ENCODE measurements around the gene XNDC1N. TPM values are rescaled to one million over a fixed set of nuclear protein-coding genes. Genes with fewer than 3 reads are reported as not detected.

Gene XNDC1N
- total and polyA plus RNA-seq, 2 of the 4 experiments (the other 2 are of a cell fraction) = 2.5 to 8.8 TPM

DNA sequence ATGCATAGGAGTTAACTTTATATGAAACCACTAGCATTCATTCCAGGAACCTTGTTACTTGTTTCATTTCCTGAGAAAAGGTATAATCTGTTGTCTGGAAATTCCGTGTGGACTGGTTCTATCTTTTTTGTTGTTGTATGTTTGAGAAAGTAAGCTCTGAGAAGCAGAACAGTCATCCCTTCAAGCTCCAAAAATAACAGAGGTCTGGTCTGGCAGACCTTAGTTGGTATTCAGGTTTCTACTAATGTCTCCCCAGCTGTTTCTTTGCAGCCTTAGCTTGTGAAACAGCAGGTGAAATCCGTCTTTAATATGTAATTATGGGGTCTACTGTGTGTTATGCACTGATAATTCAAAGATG is 2.8 kb upstream of the XNDC1N start:
- Histone ChIP-seq H4K91ac (ENCODE audit: insufficient read depth, low read depth, low read length) (no peak overlapping the region), H3K36me3 (ENCODE audit: control insufficient read depth, insufficient read depth, low read length) (no peaks in the 10 kb centered on the region; the same call in 1 of the 2 replicates), H3K4ac (ENCODE audit: low read depth, low read length) (no peak overlapping the region), H3K9me3 (ENCODE audit: control insufficient read depth, insufficient read depth, low read length) (no peaks in the 10 kb centered on the region), H3K9ac (ENCODE audit: low read depth, low read length) (no peak overlapping the region), H3K9me1 (ENCODE audit: insufficient read depth, low read length) (peaks cover 12% of the 10 kb centered on the region), H3K27me3 (ENCODE audit: control insufficient read depth, insufficient read depth, low read length) (no peaks in the 10 kb centered on the region), H2AFZ (replicated peaks; ENCODE audit: low read length, poor library complexity) (no peak overlapping the region), H2AK9ac (replicated peaks; ENCODE audit: low read depth, low read length, poor library complexity) (no peak overlapping the region), H4K5ac (ENCODE audit: low read depth, low read length) (no peak overlapping the region), H4K8ac (ENCODE audit: low read depth in 2 of 2, low read length in 2 of 2) (no peak overlapping the region), H3K79me1 (ENCODE audit: low read depth in 1 of 2, low read length in 2 of 2) (peaks cover 24 to 69% of the 10 kb centered on the region in 2 experiments), H2BK15ac (ENCODE audit: low read depth, low read length) (no peak overlapping the region), H2AK5ac (ENCODE audit: low read depth, low read length) (no peak overlapping the region), H2BK120ac (ENCODE audit: low read depth, low read length) (no peak overlapping the region), H2BK5ac (ENCODE audit: low read depth, low read length, poor library complexity, severe bottlenecking) (no peak overlapping the region), H3K4me2 (ENCODE audit: low read depth, low read length) (no peak overlapping the region), H4K20me1 (ENCODE audit: insufficient read depth, low read length) (peaks cover 31% of the 10 kb centered on the region; the same call in 1 of the 2 replicates), H3K14ac (replicated peaks; ENCODE audit: low read depth, low read length) (no peak overlapping the region), H3K23ac (ENCODE audit: low read depth, low read length) (no peak overlapping the region), H2BK20ac (ENCODE audit: low read depth, low read length) (no peak overlapping the region), H3K18ac (ENCODE audit: low read depth, low read length) (no peak overlapping the region), H3K27ac (ENCODE audit: insufficient read depth, low read length) (no peak overlapping the region), H3K4me3 (ENCODE audit: insufficient read depth, low read depth, low read length) (no peak overlapping the region), H3K56ac (ENCODE audit: extremely low read depth, insufficient read depth, low read length) (no peak overlapping the region), H3K4me1 (ENCODE audit: control insufficient read depth, insufficient read depth, low read length) (peaks cover 4% of the 10 kb centered on the region)
- ChIA-PET CTCF (no interaction called here), POLR2A (ENCODE audit: unreplicated experiment) (no interaction called here)
- intact Hi-C loops (cut with micrococcal nuclease) (no loop called here), in situ Hi-C loops (cut with MboI; ENCODE audit: low sequenced_read_pairs) (no loop called here), dilution Hi-C loops (cut with HindIII; ENCODE audit: low sequenced_read_pairs, unreplicated experiment) (no loop called here)
- DNase-seq = peak; percentile 32
- WGBS, 2 experiments (ENCODE audit: extremely low coverage in 2 of 2, insufficient read length in 1 of 2) = no CpG with 5 or more reads among the region's 2 CpGs
- TF ChIP-seq SMC3 (IDR thresholded peaks at IDR 0.05; ENCODE audit: low read depth, low read length) (no peak), BHLHE40 (IDR thresholded peaks at IDR 0.05; ENCODE audit: low read depth, low read length) (no peak), MAFK (IDR thresholded peaks at IDR 0.05; ENCODE audit: low read depth, low read length) (no peak), CHD1 (IDR thresholded peaks at IDR 0.05; ENCODE audit: low read depth, low read length) (no peak), MXI1 (IDR thresholded peaks at IDR 0.05; ENCODE audit: borderline replicate concordance, low read depth, low read length) (no peak), POLR2A (IDR thresholded peaks at IDR 0.05; ENCODE audit: low read depth, low read length) (no peak), ELK1 (IDR thresholded peaks at IDR 0.05; ENCODE audit: borderline replicate concordance, low read depth, low read length) (no peak), MAZ (IDR thresholded peaks at IDR 0.05; ENCODE audit: borderline replicate concordance, low read depth, low read length) (no peak), CTCF (conservative IDR thresholded peaks at IDR 0.05; ENCODE audit: low read depth, low read length) (no peak), CEBPB (IDR thresholded peaks at IDR 0.05; ENCODE audit: low read depth, low read length) (no peak), RFX5 (IDR thresholded peaks at IDR 0.05; ENCODE audit: low read depth, low read length) (no peak)
- TF ChIP-seq, protein P1, sequence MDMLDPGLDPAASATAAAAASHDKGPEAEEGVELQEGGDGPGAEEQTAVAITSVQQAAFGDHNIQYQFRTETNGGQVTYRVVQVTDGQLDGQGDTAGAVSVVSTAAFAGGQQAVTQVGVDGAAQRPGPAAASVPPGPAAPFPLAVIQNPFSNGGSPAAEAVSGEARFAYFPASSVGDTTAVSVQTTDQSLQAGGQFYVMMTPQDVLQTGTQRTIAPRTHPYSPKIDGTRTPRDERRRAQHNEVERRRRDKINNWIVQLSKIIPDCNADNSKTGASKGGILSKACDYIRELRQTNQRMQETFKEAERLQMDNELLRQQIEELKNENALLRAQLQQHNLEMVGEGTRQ (IDR thresholded peaks at IDR 0.05; ENCODE audit: low read depth, low read length) = no peak
- ATAC-seq (ENCODE audit: low read depth) = no peak
- no TSS peak for BruUV-seq (replicated peaks)

Measured in IMR-90 (cell line).